GM12801 (cell line): ENCODE results near the gene TDRKH.

Source experiments
- CTCF ChIP-seq: IDR thresholded peaks from one replicate; pipeline ENCODE4 v1.5.1; 2011; ENCODE audit warnings: control low read depth; ENCODE audit not compliant: insufficient read length; ENCODE audit errors: extremely low read depth

The TDRKH gene

GRCh38 chr1:151737479-151737878, 52.8 kb downstream of the TDRKH start:
- no peak for TF ChIP-seq CTCF

DNA sequence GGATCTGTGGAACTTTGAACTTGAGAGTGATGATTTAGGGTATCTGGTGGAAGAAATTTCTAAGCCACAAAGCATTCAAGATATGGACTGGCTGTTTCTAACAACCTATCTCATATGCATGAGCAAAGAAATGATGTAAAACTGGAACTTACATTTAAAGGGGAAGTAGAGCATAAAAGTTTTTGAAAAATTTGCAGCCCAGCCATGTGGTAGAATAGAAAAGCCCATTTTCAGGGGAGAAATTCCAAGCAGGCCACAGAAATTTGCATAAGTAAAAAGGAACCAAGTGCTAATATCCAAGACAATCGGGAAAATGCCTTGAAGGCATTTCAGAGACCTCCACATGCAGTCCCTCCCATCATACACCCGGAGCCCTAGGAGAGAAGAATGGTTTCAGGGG, 53.3 kb downstream of the TDRKH start:
- TF ChIP-seq CTCF = no peak

DNA sequence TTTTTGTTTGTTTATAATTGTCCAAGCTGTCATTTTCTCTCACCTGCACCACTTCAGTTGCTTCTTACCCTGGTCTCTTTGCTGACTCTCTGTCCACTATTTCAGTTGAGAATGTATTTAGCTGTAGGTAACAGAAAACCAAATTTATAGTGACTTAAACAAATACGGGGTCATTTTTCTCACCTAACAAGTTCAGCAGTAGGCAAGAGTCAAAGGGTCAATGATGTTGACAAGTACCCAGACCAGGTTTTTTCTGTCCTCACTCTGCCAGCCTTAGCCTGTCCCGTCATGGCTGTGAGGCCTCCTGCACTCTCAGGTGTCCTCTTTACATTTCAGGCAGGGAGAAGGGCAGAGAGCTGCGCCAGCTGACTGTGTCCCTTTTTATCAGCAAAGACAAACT, 57.2 kb downstream of the TDRKH start:
- TF ChIP-seq CTCF = no peak

DNA sequence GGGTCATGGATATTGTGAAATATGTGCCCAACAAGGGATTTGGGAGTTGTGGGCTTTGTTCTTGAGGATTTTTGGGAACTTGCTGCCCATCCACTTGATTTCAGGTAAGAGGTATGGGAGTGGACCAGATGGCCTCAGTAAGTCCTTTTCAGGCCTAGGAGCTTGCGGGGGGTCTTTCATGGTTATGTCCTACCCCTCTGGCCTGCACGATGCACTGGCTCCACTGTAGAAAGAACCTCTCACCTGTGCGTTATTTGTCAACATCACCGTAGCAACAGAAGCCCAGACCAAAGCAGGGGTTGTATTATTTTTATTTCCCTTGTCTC, 60.4 kb downstream of the TDRKH start:
- TF ChIP-seq CTCF = no peak

DNA sequence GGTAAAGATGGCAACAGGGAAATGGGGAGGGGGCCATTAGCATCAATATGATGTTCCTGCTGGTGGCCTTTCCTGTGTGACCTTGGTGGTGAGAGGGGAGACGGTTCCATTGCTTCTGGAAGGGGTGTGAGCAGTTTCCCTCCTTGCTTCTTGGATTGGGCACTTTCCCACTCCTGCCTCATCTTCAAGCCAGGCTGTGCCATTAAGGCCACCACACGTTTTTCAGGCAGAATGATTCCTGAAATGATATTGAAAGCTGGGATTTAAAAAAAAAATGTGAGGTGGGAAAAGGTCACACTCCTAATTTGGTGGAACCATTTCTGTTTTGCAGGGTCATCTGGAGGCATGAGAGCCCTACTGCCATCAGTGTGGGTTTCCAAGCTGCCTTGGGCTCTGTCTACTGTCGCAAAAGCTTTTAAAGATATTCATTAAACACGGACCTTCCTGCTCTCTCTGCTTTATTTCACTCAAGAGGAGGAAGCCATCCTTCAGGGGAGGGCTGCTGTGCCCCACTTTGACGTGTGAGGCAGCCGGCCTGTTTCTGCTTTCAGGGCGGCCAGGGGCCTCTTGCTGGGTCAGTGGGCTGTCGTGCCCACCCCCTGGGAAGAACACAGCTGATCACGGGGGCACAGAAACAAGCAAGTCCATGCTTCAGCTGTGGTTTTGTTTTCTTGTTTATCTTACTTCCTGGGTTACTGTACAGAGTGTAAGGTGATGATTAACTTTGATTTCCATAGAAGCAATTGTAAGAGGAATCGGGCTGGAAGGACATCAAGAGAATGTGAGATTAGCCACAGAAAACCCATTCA, 60.9 kb downstream of the TDRKH start:
- no peak for TF ChIP-seq CTCF

GRCh38 chr1:151728151-151729054, 61.9 kb downstream of the TDRKH start:
- no peak for TF ChIP-seq CTCF

DNA sequence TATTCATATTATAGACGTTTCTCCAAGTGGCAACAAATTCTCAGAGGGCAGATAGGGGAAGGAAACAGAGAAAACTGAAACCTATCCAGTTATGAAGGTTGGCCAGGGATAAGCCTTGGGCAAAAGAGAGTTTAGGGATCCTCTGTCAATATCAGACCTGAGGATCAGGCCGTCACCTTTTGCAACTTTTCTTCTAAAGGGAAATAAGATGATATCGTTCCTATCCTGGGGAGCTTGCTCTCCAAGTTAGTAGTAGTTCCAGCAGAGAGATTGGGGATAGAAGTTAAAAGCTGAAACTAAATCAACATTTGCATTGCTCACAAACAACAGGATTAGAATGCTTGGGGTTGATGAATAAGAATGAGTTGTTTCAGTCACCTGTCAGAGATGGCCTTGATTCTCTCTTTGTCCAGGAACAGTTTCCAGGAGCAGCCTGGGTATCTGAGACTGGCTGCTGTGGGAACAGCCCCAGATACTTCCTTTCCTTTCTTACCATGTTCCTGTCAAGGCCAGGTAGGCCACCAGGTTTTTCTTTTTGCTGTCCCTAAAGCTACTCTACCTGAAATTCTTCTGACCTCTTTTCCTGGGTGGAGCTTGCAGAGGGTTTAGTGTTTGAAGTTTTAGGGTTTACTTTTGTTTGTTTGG, 66.5 kb downstream of the TDRKH start:
- no peak for TF ChIP-seq CTCF
